ENCODE measurements around the gene ATPAF2.

ATPAF2 gene

GRCh38 chr17:18004345-18004744 is 34.6 kb downstream of the ATPAF2 start:
- no peak overlapping the region for H4K91ac ChIP-seq (ENCODE audit: low read depth, low read length, poor library complexity)
- H4K8ac ChIP-seq (ENCODE audit: low read depth, low read length): no peak overlapping the region
- peaks cover 0 to 2% of the 10 kb centered on the region in 2 donors for H3K36me3 ChIP-seq (replicated peaks in 1 of 2; ENCODE audit: control insufficient read depth in 2 of 2, insufficient read depth in 2 of 2, low read length in 2 of 2)
- H3K9me3 ChIP-seq (replicated peaks in 1 of 2; ENCODE audit: control insufficient read depth in 2 of 2, insufficient read depth in 1 of 2, low read depth in 1 of 2, low read length in 2 of 2): no peaks in the 10 kb centered on the region
- H3K27ac ChIP-seq (replicated peaks; ENCODE audit: low read length): no peak overlapping the region
- no peak overlapping the region for H3K23ac ChIP-seq (ENCODE audit: low read depth, low read length, poor library complexity)
- H2AK5ac ChIP-seq (ENCODE audit: low read depth, low read length): peak overlapping the region; percentile 22
- H2BK15ac ChIP-seq (ENCODE audit: low read length): no peak overlapping the region
- no peak overlapping the region for H3K14ac ChIP-seq (ENCODE audit: low read length)
- H3K79me1 ChIP-seq (ENCODE audit: low read depth, low read length): no peaks in the 10 kb centered on the region
- H2AFZ ChIP-seq (ENCODE audit: low read length): no peak overlapping the region
- H2BK5ac ChIP-seq (ENCODE audit: low read length): no peak overlapping the region
- H3K4me3 ChIP-seq (ENCODE audit: low read length in 2 of 2): no peak overlapping the region
- H3K4me1 ChIP-seq (ENCODE audit: control insufficient read depth in 2 of 2, insufficient read depth in 1 of 2, low read depth in 1 of 2, low read length in 2 of 2): peaks cover 3 to 6% of the 10 kb centered on the region in 2 donors
- DNase-seq (ENCODE audit: low spot score): no peak
- no peak overlapping the region for H3K4me2 ChIP-seq (ENCODE audit: insufficient read depth, low read length, poor library complexity, severe bottlenecking)
- H3K18ac ChIP-seq (ENCODE audit: low read length): no peak overlapping the region
- H3K4ac ChIP-seq (ENCODE audit: low read length): peak overlapping the region; percentile 20
- no peak overlapping the region for H2BK12ac ChIP-seq (ENCODE audit: low read length)
- WGBS, 2 donors (ENCODE audit: extremely low coverage in 2 of 2, insufficient read length in 2 of 2, insufficient replicate concordance in 1 of 2): no CpG with 5 or more reads among the region's 9 CpGs
- no peaks in the 10 kb centered on the region for H3K27me3 ChIP-seq (ENCODE audit: control insufficient read depth in 3 of 3, insufficient read depth in 3 of 3, low read depth in 1 of 3, low read length in 3 of 3)
- H3K9ac ChIP-seq (ENCODE audit: low read depth, low read length, poor library complexity): no peak overlapping the region
- H2BK120ac ChIP-seq (ENCODE audit: low read depth, low read length): no peak overlapping the region

DNA sequence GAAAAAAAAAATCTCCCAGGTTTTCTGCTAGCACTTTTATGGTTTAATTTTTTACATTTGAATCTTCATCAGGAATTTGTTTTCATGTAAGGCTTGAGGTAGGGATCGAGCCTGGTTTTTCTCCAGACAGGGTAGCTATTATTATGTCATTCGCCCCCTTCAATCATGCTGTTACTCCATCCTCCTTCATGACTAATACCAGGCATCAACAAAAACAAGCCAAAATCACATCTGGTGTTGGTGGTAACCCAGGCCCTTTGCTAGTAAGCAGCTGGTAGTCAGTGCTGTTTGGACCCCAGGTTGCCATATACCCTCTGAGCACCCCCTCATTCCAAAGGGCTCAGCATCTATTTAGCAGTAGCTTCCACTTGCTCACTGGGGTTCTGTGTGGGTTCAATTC is 36.8 kb downstream of the ATPAF2 start:
- no peaks in the 10 kb centered on the region for H3K9me3 ChIP-seq (replicated peaks in 1 of 2; ENCODE audit: control insufficient read depth in 2 of 2, insufficient read depth in 1 of 2, low read depth in 1 of 2, low read length in 2 of 2)
- no peak overlapping the region for H3K14ac ChIP-seq (ENCODE audit: low read length)
- no peaks in the 10 kb centered on the region for H3K27me3 ChIP-seq (ENCODE audit: control insufficient read depth in 3 of 3, insufficient read depth in 3 of 3, low read depth in 1 of 3, low read length in 3 of 3)
- H2BK120ac ChIP-seq (ENCODE audit: low read depth, low read length): no peak overlapping the region
- H3K9ac ChIP-seq (ENCODE audit: low read depth, low read length, poor library complexity): no peak overlapping the region
- no peak overlapping the region for H2AK5ac ChIP-seq (ENCODE audit: low read depth, low read length)
- H4K8ac ChIP-seq (ENCODE audit: low read depth, low read length): no peak overlapping the region
- DNase-seq (ENCODE audit: low spot score): no peak
- H2BK15ac ChIP-seq (ENCODE audit: low read length): no peak overlapping the region
- H3K4ac ChIP-seq (ENCODE audit: low read length): no peak overlapping the region
- peaks cover 6 to 7% of the 10 kb centered on the region in 2 donors for H3K4me1 ChIP-seq (ENCODE audit: control insufficient read depth in 2 of 2, insufficient read depth in 1 of 2, low read depth in 1 of 2, low read length in 2 of 2)
- no peaks in the 10 kb centered on the region for H3K79me1 ChIP-seq (ENCODE audit: low read depth, low read length)
- H3K4me3 ChIP-seq (ENCODE audit: low read length in 2 of 2): no peak overlapping the region
- no peak overlapping the region for H2AFZ ChIP-seq (ENCODE audit: low read length)
- no CpG with 5 or more reads among the region's 2 CpGs for WGBS, 2 donors (ENCODE audit: extremely low coverage in 2 of 2, insufficient read length in 2 of 2, insufficient replicate concordance in 1 of 2)
- H3K27ac ChIP-seq (replicated peaks; ENCODE audit: low read length): no peak overlapping the region
- H2BK5ac ChIP-seq (ENCODE audit: low read length): no peak overlapping the region
- H4K91ac ChIP-seq (ENCODE audit: low read depth, low read length, poor library complexity): no peak overlapping the region
- no peak overlapping the region for H3K23ac ChIP-seq (ENCODE audit: low read depth, low read length, poor library complexity)
- H3K36me3 ChIP-seq (replicated peaks in 1 of 2; ENCODE audit: control insufficient read depth in 2 of 2, insufficient read depth in 2 of 2, low read length in 2 of 2): peaks cover 0 to 2% of the 10 kb centered on the region in 2 donors
- no peak overlapping the region for H2BK12ac ChIP-seq (ENCODE audit: low read length)
- H3K18ac ChIP-seq (ENCODE audit: low read length): no peak overlapping the region
- no peak overlapping the region for H3K4me2 ChIP-seq (ENCODE audit: insufficient read depth, low read length, poor library complexity, severe bottlenecking)

DNA sequence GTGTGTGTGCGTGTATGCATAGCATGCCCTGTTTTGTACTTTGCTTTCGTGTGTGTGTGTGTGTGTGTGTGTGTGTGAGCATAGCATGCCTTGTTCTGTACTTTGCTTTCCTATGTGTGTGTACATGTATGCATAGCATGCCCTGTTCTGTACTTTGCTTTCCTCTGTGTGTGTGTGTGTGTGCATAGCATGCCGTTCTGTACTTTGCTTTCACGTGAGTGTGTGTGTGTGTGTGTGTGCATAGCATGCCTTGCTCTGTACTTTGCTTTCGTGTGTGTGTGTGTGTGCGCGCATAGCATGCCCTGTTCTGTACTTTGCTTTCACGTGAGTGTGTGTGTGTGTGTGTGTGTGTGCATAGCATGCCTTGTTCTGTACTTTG is 38.9 kb downstream of the ATPAF2 start:
- Histone ChIP-seq H2BK15ac (ENCODE audit: low read length) (no peak overlapping the region), H2AK5ac (ENCODE audit: low read depth, low read length) (no peak overlapping the region), H3K79me1 (ENCODE audit: low read depth, low read length) (no peaks in the 10 kb centered on the region), H2AFZ (ENCODE audit: low read length) (no peak overlapping the region), H4K8ac (ENCODE audit: low read depth, low read length) (peak overlapping the region; percentile 5), H3K4me3 (ENCODE audit: low read length in 2 of 2) (peak overlapping the region in 1 of 2 donors; percentile 22), H3K14ac (ENCODE audit: low read length) (no peak overlapping the region), H2BK5ac (ENCODE audit: low read length) (no peak overlapping the region), H2BK120ac (ENCODE audit: low read depth, low read length) (no peak overlapping the region), H3K18ac (ENCODE audit: low read length) (no peak overlapping the region), H3K4me1 (ENCODE audit: control insufficient read depth in 2 of 2, insufficient read depth in 1 of 2, low read depth in 1 of 2, low read length in 2 of 2) (peaks cover 2 to 7% of the 10 kb centered on the region in 2 donors), H3K36me3 (replicated peaks in 1 of 2; ENCODE audit: control insufficient read depth in 2 of 2, insufficient read depth in 2 of 2, low read length in 2 of 2) (no peaks in the 10 kb centered on the region), H3K9ac (ENCODE audit: low read depth, low read length, poor library complexity) (peak overlapping the region; percentile 71), H4K91ac (ENCODE audit: low read depth, low read length, poor library complexity) (no peak overlapping the region), H3K9me3 (replicated peaks in 1 of 2; ENCODE audit: control insufficient read depth in 2 of 2, insufficient read depth in 1 of 2, low read depth in 1 of 2, low read length in 2 of 2) (no peaks in the 10 kb centered on the region), H3K27me3 (ENCODE audit: control insufficient read depth in 3 of 3, insufficient read depth in 3 of 3, low read depth in 1 of 3, low read length in 3 of 3) (no peaks in the 10 kb centered on the region), H3K27ac (replicated peaks; ENCODE audit: low read length) (no peak overlapping the region), H2BK12ac (ENCODE audit: low read length) (peak overlapping the region; percentile 86), H3K4me2 (ENCODE audit: insufficient read depth, low read length, poor library complexity, severe bottlenecking) (no peak overlapping the region), H3K4ac (ENCODE audit: low read length) (no peak overlapping the region), H3K23ac (ENCODE audit: low read depth, low read length, poor library complexity) (no peak overlapping the region)
- DNase-seq (ENCODE audit: low spot score): no peak
- no CpG with 5 or more reads among the region's 8 CpGs for WGBS, 2 donors (ENCODE audit: extremely low coverage in 2 of 2, insufficient read length in 2 of 2, insufficient replicate concordance in 1 of 2)

GRCh38 chr17:17999364-18000029 is 39.5 kb downstream of the ATPAF2 start:
- Histone ChIP-seq H3K79me1 (ENCODE audit: low read depth, low read length) (no peaks in the 10 kb centered on the region), H3K18ac (ENCODE audit: low read length) (no peak overlapping the region), H2BK15ac (ENCODE audit: low read length) (no peak overlapping the region), H2BK120ac (ENCODE audit: low read depth, low read length) (no peak overlapping the region), H2BK12ac (ENCODE audit: low read length) (peak overlapping the region; percentile 86), H3K9me3 (replicated peaks in 1 of 2; ENCODE audit: control insufficient read depth in 2 of 2, insufficient read depth in 1 of 2, low read depth in 1 of 2, low read length in 2 of 2) (no peaks in the 10 kb centered on the region), H3K36me3 (replicated peaks in 1 of 2; ENCODE audit: control insufficient read depth in 2 of 2, insufficient read depth in 2 of 2, low read length in 2 of 2) (no peaks in the 10 kb centered on the region), H3K14ac (ENCODE audit: low read length) (no peak overlapping the region), H3K23ac (ENCODE audit: low read depth, low read length, poor library complexity) (no peak overlapping the region), H3K4me2 (ENCODE audit: insufficient read depth, low read length, poor library complexity, severe bottlenecking) (no peak overlapping the region), H4K91ac (ENCODE audit: low read depth, low read length, poor library complexity) (no peak overlapping the region), H3K27ac (replicated peaks; ENCODE audit: low read length) (no peak overlapping the region), H2BK5ac (ENCODE audit: low read length) (no peak overlapping the region), H3K4me1 (ENCODE audit: control insufficient read depth in 2 of 2, insufficient read depth in 1 of 2, low read depth in 1 of 2, low read length in 2 of 2) (peaks cover 6 to 11% of the 10 kb centered on the region in 2 donors), H2AFZ (ENCODE audit: low read length) (peak overlapping the region; percentile 44), H4K8ac (ENCODE audit: low read depth, low read length) (peak overlapping the region; percentile 5), H3K4ac (ENCODE audit: low read length) (no peak overlapping the region), H3K4me3 (ENCODE audit: low read length in 2 of 2) (peak overlapping the region in 1 of 2 donors; percentile 22), H2AK5ac (ENCODE audit: low read depth, low read length) (peak overlapping the region; percentile 6), H3K27me3 (ENCODE audit: control insufficient read depth in 3 of 3, insufficient read depth in 3 of 3, low read depth in 1 of 3, low read length in 3 of 3) (no peaks in the 10 kb centered on the region), H3K9ac (ENCODE audit: low read depth, low read length, poor library complexity) (peak overlapping the region; percentile 71)
- no CpG with 5 or more reads among the region's 9 CpGs for WGBS, 2 donors (ENCODE audit: extremely low coverage in 2 of 2, insufficient read length in 2 of 2, insufficient replicate concordance in 1 of 2)
- DNase-seq (ENCODE audit: low spot score): no peak

Measured in neuronal stem cell (in vitro differentiated cells).